GM19193 (cell line): ENCODE measurements around the gene ATP8B4.

Experiments used
- POLR2A ChIP-seq: IDR thresholded peaks from 4 replicates; pipeline ENCODE4 v1.6.1; 2011; ENCODE audit not compliant: insufficient read depth, insufficient read length; ENCODE audit errors: extremely low read depth

ATP8B4 gene

DNA sequence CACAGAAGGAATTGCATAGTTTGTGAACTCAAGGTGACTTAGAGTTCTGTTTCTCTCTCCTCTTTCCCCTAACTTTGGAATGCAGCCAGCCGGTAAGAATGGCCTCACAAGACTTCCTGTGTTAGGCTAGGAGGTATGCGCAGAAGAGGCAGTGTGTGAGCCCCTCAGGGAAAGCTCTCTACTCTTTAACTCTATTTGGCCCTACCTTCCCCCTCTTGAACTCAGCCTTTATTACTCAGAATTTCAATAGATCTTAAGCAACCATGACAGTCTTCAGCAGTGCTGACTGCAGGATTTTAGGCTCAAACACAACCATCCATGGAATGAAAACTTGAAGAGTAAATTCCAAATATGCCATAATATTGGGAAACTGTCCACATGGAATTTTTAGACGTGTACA, 288.6 kb downstream of the ATP8B4 start:
- no peak for TF ChIP-seq POLR2A

DNA sequence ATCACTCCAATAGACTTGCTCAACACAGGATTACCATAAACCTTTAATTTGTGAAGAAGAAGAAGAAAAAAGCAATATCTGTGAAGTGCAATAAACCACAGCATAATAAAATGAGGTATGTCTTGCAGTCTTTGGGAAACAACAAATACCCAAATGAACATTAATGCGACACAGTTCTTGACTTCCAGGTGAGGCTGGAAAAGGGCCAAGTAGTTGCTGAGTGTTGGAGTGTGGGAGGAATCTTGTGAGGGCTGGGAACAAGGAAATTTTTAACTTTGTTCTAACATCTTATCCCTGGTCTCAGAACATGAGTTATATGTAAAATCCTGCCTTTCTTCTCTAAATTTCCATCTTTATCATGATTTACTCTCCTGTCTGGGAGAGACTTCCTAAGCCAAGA, 291.7 kb downstream of the ATP8B4 start:
- no peak for TF ChIP-seq POLR2A

DNA sequence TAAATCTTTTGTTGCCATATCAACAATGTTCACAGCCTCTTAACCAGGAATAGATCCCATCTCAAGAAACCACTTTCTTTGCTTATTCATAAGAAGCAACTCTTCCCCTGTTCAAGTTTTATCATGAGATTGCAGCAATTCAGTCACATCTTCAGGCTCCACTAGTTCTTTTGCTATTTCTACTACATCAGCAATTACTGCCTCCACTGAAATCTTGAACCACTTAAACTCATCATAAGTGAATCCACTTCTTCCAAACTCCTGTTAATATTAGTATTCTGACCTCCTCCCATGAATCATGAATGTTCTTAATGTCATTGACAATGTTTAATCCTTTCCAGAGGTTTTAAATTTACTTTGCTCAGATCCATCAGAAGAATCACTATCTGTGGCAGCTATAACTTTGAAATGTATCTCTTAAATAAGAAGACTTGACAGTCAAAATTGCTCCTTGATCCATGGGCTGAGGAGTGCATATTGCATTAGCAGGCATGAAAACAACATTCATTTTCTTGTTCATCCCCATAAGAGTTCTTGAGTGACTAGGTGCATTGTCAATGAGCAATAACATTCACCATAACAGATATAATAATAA, 292.3 kb downstream of the ATP8B4 start:
- no peak for TF ChIP-seq POLR2A

DNA sequence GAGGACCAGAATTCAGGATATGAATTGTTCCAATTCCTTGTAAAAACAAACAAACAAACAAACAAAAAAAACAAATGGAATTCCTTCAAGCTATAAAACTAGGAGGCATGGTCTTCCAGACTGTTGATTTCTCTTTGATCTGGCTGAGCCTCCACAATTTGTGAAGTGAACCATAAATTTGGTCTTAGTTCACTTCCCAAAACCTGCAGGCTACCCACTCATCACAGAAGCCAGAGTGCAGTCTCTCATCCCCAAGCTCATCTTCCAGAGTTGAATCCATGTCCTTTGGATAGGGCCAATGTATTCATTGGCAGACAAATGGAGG, 294.3 kb downstream of the ATP8B4 start:
- TF ChIP-seq POLR2A, result no peak

DNA sequence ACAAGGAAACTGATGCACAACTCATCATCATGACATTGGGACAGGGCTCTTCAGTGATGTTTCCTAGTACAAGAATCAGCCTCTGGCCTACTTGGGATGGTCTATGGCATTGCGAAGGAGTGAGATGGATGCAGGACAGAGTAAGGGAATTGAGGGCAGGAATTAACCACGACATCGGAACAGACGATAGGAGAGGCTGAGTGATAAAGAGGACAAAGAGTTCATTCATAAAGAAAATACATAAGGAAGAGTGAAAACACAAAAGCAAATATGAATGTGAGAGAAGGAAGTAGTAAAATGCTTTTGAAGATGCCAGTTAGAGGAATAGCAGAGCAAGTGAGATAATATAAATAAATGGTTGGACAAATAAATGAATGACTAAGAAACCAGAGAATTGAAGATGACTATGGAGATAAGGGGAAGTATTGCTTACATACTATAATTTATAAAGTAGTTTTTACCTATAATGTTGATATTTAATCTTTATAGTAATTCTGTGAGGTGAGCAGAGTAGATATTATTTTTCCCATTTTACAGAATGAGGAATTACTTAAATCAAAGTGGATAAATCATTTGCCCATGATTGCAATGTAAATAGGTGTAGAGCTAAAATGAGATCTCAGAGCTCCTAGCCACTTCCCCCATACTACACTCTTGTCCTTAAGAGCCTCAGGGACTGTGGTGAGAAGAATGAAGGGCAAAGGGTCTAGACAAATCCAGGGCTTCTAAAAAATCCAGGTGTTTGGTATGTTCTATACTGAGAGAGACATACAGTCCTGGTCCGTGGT, 294.9 kb downstream of the ATP8B4 start:
- TF ChIP-seq POLR2A, result no peak

DNA sequence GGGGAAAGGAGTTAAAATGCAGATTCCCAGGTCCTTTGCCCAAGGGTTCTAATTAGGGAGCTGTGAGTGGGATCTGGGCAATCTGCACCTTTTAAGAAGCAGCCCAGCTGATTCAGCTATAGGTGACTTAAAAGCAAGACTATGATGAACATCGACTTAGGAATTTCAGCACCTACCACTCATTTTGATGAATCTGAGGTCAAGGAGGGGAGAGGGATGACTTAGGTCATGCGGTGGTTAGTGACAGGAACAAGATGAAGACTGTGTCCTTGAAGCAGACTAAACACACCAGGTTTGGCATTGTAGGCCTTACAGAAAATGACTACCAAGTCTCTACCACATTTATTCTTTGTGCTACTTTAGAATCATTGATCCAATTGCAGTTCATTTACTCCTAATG, 301.9 kb downstream of the ATP8B4 start:
- TF ChIP-seq POLR2A, result no peak

DNA sequence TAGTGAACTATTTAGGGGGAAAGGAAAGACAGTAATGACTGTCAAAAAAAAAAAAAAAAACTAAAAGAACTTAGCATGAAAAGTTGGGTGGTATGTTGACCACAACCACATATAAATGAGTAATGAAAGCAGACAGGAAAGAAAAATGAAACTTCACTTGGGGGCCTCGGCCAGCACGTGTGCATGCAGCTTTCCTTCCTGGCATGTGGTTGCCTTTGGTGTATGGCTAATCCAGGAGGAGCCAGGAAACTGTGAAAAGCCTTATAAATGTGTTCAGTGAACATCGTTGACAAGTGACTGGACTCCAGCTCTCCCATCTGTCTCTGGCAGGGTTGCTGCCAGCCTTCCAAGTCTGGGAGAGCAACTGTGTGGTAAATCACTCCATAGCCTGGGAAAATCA, 303.1 kb downstream of the ATP8B4 start:
- no peak for TF ChIP-seq POLR2A

DNA sequence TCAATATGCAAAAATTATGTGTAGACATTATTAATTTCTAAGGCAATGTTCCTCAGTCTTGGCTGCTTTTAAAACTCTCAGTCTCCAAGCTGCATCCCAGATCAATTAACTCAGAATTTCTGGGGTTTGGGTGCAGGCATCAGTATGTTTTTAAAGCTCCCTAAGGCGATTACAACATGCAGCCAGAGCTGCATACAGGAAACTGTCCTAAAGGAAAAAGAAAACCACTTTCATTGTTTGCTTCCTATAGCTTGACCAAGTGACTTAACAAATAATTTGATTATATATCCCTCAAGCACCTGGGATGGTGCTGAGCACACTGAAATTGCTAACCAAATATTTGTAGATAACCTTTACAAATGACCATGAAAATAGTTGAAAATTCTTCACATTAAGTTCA, 303.5 kb downstream of the ATP8B4 start:
- no peak for TF ChIP-seq POLR2A

DNA sequence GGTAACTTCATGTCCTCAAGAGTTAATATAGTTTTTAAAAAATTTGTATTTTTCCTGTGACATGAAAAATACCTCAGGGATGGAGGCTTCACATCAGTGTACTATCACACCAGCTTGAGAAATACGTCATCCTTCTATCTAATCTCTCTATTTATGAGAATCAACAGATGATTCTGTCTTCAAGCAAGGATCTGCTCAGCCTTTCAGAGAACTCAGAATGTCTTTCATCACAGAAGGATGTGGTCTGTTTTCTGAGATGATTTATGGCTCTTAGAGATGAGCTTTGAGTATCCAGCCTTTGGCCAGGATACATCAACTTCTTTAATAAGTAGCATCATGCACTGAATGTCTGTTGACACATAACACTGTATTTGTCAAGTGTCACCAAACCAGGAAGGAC, 304.3 kb downstream of the ATP8B4 start:
- no peak for TF ChIP-seq POLR2A

DNA sequence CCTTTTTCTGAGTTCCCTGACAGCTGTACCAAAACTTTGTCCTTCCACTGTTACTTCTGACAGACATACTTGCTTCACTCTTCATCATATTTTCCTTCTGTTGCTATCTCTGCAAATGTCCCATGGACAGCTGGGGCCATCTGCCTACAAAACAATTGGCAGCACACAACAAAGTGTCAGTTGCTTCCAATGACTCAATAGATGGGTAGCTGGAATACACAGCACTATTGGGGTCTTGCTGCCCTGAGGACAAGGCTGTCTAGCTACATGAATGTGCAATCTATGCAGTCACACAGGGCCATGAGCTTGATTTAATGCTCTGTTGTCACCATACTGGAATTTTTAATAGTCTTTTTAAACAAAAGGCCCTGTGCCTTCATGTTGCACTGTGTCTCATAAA, 305.4 kb downstream of the ATP8B4 start:
- no peak for TF ChIP-seq POLR2A

DNA sequence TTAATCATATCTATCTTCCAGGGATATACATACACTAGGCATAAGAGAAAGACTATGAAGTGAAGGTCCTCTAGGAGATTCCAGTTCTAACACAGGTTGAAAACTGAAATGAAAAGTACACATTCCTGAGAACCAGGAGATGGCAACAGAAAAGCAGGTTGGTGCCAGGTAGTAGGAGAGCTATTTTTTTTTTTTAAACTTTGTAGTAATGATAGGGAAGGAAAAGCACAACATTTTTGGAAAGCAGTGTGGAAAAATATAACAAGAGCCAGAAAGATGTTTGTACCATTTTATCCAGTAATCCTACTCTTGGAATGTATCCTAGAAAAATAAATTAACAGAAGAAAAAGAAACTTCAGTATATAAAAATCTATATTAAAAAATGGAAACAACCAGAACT, 308.3 kb downstream of the ATP8B4 start:
- TF ChIP-seq POLR2A, result no peak

DNA sequence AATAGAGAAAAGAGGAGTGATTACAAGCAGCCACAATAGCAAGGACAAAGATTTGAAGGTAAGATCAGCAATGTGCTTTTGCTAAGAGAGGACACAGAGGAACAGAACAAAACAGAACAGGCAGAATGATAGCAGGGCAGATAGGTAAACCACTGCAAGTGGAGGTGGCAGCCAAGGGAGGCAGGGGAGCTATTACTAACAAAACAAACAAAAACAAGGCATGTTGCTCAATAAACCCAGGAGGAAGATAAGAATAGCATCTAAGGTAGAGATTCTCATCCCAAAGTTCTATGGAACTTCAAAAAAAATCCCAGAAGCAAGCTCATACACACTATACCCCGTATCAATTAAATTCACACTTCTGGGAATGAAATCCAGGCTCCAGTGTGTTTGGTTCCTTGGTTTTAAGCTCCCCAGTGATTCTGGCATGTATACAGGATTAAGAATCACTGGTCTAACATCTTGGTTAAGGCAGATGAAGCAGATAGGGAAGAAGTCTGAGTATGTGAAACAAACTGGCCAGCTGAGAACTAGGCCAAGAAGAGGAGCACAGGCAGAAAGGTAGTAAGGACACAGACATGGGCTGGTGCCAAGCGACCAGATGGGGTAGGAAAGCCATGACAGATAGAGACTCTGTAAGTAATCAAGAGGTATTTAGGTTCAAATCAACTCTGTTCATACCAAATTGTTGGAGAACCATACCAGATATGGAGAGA, 309.0 kb downstream of the ATP8B4 start:
- TF ChIP-seq POLR2A, result no peak

DNA sequence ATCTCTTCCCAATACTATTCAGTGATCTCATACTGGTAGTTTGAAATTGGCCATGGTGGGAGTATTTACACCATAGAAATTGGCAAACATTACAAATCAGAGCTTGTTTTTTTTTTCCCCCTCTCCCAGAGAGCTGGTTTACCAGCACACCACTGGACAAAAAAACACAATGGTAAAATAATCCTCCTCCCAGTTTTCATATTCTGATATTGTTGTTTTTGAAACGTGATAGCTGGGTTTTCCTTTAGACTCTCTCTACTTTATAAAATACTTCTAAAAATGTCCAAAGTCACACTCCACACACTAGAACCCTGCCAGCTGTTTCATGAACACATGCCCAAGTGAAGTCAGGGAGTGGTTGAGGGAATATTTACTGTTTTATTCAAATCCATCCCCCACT, 310.7 kb downstream of the ATP8B4 start:
- TF ChIP-seq POLR2A, result no peak
